ENCODE data around the gene MGAT5.

MGAT5 gene

DNA sequence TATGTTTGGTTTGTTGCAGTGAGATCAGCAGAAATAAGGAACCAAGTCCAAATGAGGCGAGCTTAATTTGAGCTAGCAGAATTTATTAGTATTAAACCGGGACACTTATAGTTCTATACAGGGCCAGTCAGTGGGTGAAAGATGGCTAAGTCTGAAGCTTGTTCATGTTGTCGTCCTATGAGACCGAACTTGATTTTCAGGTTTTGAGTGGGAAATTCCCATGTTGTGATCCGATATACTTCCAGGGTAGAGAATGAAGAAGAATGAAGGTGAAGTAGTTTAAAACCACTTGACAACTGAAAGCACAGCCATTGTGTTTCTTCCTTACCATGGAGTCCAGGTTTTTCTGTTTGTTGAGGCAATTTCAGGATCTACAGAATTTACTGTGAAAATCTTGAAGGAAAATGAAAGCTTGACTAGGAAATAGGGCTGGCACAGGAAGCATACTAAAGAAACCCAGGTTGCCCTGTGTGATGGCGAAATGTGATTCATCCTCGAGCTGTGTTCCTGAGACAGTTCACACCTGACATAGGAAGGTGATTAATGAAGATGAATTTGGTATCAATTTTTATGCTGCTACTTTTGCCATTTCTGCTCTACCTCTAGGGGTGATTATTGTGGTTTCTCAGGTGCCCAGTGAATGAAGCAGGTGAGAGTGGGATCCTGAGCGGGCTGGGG, 37.6 kb upstream of the MGAT5 start:
- TF ChIP-seq, protein P1, sequence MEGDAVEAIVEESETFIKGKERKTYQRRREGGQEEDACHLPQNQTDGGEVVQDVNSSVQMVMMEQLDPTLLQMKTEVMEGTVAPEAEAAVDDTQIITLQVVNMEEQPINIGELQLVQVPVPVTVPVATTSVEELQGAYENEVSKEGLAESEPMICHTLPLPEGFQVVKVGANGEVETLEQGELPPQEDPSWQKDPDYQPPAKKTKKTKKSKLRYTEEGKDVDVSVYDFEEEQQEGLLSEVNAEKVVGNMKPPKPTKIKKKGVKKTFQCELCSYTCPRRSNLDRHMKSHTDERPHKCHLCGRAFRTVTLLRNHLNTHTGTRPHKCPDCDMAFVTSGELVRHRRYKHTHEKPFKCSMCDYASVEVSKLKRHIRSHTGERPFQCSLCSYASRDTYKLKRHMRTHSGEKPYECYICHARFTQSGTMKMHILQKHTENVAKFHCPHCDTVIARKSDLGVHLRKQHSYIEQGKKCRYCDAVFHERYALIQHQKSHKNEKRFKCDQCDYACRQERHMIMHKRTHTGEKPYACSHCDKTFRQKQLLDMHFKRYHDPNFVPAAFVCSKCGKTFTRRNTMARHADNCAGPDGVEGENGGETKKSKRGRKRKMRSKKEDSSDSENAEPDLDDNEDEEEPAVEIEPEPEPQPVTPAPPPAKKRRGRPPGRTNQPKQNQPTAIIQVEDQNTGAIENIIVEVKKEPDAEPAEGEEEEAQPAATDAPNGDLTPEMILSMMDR (IDR thresholded peaks at IDR 0.05): no peak

DNA sequence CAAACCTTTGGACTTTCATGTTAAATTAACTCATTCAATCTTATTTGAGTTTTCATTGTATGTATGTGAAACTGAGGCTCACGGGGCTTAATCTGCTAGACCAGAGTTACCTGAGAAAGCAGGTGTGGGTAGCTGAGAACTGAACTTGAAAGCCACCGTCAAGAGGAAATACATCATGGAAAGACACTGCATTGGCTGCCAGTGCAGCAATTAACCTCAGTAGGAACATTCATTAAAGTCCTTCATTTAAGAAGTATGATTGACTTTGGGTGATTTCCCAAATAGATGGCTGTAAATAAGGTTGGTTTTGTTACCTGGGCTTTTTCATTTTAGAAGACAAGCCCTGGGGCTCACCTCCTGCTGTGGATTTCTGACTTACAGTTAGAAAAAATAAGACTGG, 36.5 kb upstream of the MGAT5 start:
- TF ChIP-seq, protein P1 (IDR thresholded peaks at IDR 0.05): no peak

GRCh38 chr2:134217924-134218323, 35.9 kb upstream of the MGAT5 start:
- TF ChIP-seq, protein P1 (IDR thresholded peaks at IDR 0.05): no peak

DNA sequence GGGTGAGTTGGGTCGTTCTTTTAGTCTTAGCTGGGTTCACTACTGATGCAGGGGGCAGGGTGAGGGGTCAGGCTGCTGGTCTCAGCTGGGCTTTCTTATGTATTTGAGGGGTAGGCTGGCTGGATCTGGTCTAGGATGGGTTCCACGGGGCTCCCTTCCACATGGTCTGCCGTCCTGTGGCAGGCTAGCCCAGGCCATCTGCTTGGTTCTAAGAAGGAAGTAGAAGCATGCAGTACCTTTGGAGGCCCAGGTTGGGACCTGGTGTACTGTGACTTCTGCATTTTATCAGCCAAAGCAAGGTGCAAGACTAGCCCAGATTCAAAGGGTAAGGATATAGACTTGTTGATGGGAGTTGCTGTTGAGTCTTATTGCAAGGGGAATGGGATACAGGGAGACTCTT, 35.5 kb upstream of the MGAT5 start:
- TF ChIP-seq, protein P1 (IDR thresholded peaks at IDR 0.05): no peak

- TF ChIP-seq, protein P1 (IDR thresholded peaks at IDR 0.05): no peak
These were observed 34.8 kb upstream of the MGAT5 start for GRCh38 chr2:134218930-134219658.

- TF ChIP-seq, protein P1 (IDR thresholded peaks at IDR 0.05): no peak
These were observed 33.4 kb upstream of the MGAT5 start for GRCh38 chr2:134220344-134220974.

- TF ChIP-seq, protein P1 (IDR thresholded peaks at IDR 0.05): no peak
These were observed 29.9 kb upstream of the MGAT5 start for GRCh38 chr2:134224005-134224404.
